Measurements from ENCODE around the gene TMOD1. TPM values are rescaled to one million over a fixed set of nuclear protein-coding genes. Genes with fewer than 3 reads are reported as not detected.

TMOD1 gene
- polyA plus RNA-seq, 1 of the 3 experiments (the other 2 are of a cell fraction) = 0.54 TPM

DNA sequence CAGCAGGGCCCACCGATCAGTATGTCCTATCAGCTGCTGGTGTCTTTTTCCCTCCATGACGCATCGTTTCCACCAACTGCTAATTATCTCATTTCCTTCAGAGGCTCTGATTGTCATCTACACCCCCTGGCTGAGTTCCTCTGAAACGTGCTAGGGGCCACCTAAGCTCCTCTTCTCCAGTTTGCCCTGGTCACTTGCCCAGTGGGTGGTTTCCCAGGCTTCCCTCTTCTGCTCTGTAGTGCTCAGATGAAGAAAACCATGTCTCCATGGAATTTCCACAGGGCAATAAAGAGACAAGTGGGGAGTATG lies 66.4 kb downstream of the TMOD1 start:
- ChIA-PET CTCF (interaction anchor here (1.4 to 9.2 kb wide), 5 partner anchors 10 to 99 kb away, joined by 3 to 101 read pairs (median 6); no protein-coding TSS in a partner anchor), POLR2A (interaction anchor here (0.7 to 1.5 kb wide), 4 partner anchors 8 to 73 kb away, joined by 3 to 4 read pairs (median 3); no protein-coding TSS in a partner anchor)
- Histone ChIP-seq H3K4me3 (ENCODE audit: low read depth in 2 of 2, low read length in 1 of 2) (no peak overlapping the region), H3K9me3 (no peaks in the 10 kb centered on the region), H3K36me3 (replicated peaks in 1 of 2; ENCODE audit: control insufficient read depth in 1 of 2, insufficient read depth in 2 of 2, low read length in 1 of 2) (peaks cover 0 to 10% of the 10 kb centered on the region in 2 experiments), H3K79me2 (ENCODE audit: insufficient read depth) (no peaks in the 10 kb centered on the region), H3K9ac (no peak overlapping the region), H3F3A (replicated peaks; ENCODE audit: insufficient read depth) (no peaks in the 10 kb centered on the region), H4K20me1 (ENCODE audit: insufficient read depth) (no peaks in the 10 kb centered on the region), H3K4me1 (ENCODE audit: control insufficient read depth in 1 of 2, insufficient read depth in 2 of 2, low read depth in 1 of 2, low read length in 1 of 2) (peaks cover 0 to 81% of the 10 kb centered on the region in 2 experiments; a peak in 2 of 4 replicates), H3K4me2 (no peak overlapping the region), H2AFZ (ENCODE audit: low read depth) (no peak overlapping the region), H3K27me3 (ENCODE audit: insufficient read depth) (no peaks in the 10 kb centered on the region), H3K27ac (ENCODE audit: low read depth in 2 of 2, low read length in 1 of 2) (peak overlapping the region in 1 of 2 experiments; percentile 74; a peak in 2 of 4 replicates), H3K9me2 (no peaks in the 10 kb centered on the region)
- no peak for TF ChIP-seq GATA2 (CRISPR knock-in tag; IDR thresholded peaks at IDR 0.05)
- TF ChIP-seq USF1 (IDR thresholded peaks at IDR 0.05; ENCODE audit: borderline replicate concordance, low read depth) = no peak
- TF ChIP-seq RFX5 (IDR thresholded peaks at IDR 0.05; ENCODE audit: low read length) = no peak
- TF ChIP-seq EZH2phosphoT487 (IDR thresholded peaks at IDR 0.05; ENCODE audit: borderline replicate concordance, low read depth) = no peak
- no peak for TF ChIP-seq MEF2A (IDR thresholded peaks at IDR 0.05; ENCODE audit: borderline replicate concordance, low read depth)
- no peak for TF ChIP-seq ELF1 (IDR thresholded peaks at IDR 0.05)
- no peak for TF ChIP-seq RXRA (IDR thresholded peaks at IDR 0.05; ENCODE audit: borderline replicate concordance, low read depth)
- TF ChIP-seq RAD21 (IDR thresholded peaks at IDR 0.05; ENCODE audit: low read length) = no peak
- TF ChIP-seq FOXJ3 (CRISPR knock-in tag; IDR thresholded peaks at IDR 0.05) = no peak
- no peak for TF ChIP-seq EP300 (IDR thresholded peaks at IDR 0.05; ENCODE audit: borderline replicate concordance in 1 of 2, low read depth in 1 of 2, low read length in 1 of 2)
- no peak for DNase-seq
- WGBS (ENCODE audit: low lambda C conversion rate) = 66% methylated on average over 4 of the region's 4 CpGs

DNA sequence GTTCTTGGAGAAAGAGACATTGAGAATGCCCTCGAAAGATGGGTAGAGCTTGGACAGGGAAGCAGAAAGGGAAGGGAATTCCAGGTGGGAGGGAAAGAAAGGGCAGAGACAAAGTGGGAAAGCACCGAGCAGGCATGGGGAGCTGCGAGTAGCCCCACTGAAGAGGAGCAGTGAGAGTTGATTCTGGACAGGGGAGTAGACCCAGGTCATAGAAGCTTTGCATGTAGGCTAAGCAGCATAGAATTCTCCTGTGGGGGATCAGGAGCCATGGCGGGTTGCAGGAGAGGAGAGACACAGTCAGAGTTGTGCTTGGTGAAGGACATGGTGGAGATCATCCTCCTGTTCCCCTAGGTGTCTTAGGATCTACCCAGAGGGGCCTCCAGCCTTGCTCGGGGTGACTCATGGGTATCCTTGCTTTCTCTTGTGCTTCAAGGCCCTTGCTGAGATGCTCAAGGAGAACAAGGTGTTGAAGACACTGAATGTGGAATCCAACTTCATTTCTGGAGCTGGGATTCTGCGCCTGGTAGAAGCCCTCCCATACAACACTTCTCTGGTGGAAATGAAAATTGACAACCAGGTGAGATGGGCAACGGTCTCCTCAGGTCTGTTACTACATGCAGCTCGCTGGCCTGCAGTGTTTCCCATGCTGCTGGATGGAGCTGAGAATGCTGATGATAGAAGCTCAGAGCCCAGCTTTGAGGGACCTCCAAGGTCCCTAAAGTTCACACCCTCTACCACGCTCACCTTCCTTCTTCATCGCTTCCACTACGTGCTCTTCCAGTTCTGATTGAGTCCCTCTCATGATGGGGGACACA lies 67.2 kb downstream of the TMOD1 start:
- CTCF ChIA-PET = interaction anchor here (1.0 to 9.2 kb wide), 9 partner anchors 9 to 100 kb away, joined by 3 to 101 read pairs (median 3); no protein-coding TSS in a partner anchor
- no peak for TF ChIP-seq TEAD4 (IDR thresholded peaks at IDR 0.05; ENCODE audit: borderline replicate concordance, insufficient read depth)
- TF ChIP-seq IRF3 (IDR thresholded peaks at IDR 0.05; ENCODE audit: low read depth, low read length) = no peak

More for the DNA sequence above, 67.2 kb downstream of the TMOD1 start:
- WGBS (ENCODE audit: low lambda C conversion rate) = 72% methylated on average over 10 of the region's 11 CpGs
- no peak for DNase-seq
- peaks cover 0 to 10% of the 10 kb centered on the region in 2 experiments for H3K36me3 ChIP-seq (replicated peaks in 1 of 2; ENCODE audit: control insufficient read depth in 1 of 2, insufficient read depth in 2 of 2, low read length in 1 of 2)
- H3F3A ChIP-seq (replicated peaks; ENCODE audit: insufficient read depth) = no peaks in the 10 kb centered on the region
- no peak overlapping the region for H3K9ac ChIP-seq
- peaks cover 0 to 73% of the 10 kb centered on the region in 2 experiments; a peak in 2 of 4 replicates for H3K4me1 ChIP-seq (ENCODE audit: control insufficient read depth in 1 of 2, insufficient read depth in 2 of 2, low read depth in 1 of 2, low read length in 1 of 2)
- no peaks in the 10 kb centered on the region for H3K27me3 ChIP-seq (ENCODE audit: insufficient read depth)
- H3K4me3 ChIP-seq (ENCODE audit: low read depth in 2 of 2, low read length in 1 of 2) = no peak overlapping the region
- H3K79me2 ChIP-seq (ENCODE audit: insufficient read depth) = no peaks in the 10 kb centered on the region
- no peaks in the 10 kb centered on the region for H3K9me3 ChIP-seq
- H4K20me1 ChIP-seq (ENCODE audit: insufficient read depth) = no peaks in the 10 kb centered on the region
- no peaks in the 10 kb centered on the region for H3K9me2 ChIP-seq
- H3K27ac ChIP-seq (ENCODE audit: low read depth in 2 of 2, low read length in 1 of 2) = peak overlapping the region in 1 of 2 experiments; percentile 74; a peak in 2 of 4 replicates
- POLR2A ChIA-PET = interaction anchor here (0.7 to 1.5 kb wide), 2 partner anchors 12 to 30 kb away, joined by 3 read pairs; no protein-coding TSS in a partner anchor
- no peak overlapping the region for H2AFZ ChIP-seq (ENCODE audit: low read depth)
- H3K4me2 ChIP-seq = no peak overlapping the region
